Duodenal mucosa (tissue), 2 donors: Measurements from ENCODE around the gene VTN.

Experiments
- H3K27ac ChIP-seq: one replicate; pipeline ENCODE4 v1.7.0; 2013; ENCODE audit warnings: low read depth, low read length
- H3K27me3 ChIP-seq, 2 donors: one replicate each; pipeline ENCODE4 v1.7.0; 2013; ENCODE audit warnings: low read length in 2 of 2, control low read depth in 1 of 2; ENCODE audit not compliant: insufficient read depth in 2 of 2, control insufficient read depth in 1 of 2
- H3K36me3 ChIP-seq, 2 donors: one replicate each; pipeline ENCODE4 v1.7.0; 2013; ENCODE audit warnings: low read length in 2 of 2, control low read depth in 1 of 2; ENCODE audit not compliant: insufficient read depth in 2 of 2, control insufficient read depth in 1 of 2
- H3K4me1 ChIP-seq, 2 donors: one replicate each; pipeline ENCODE4 v1.7.0; 2013; ENCODE audit warnings: low read length in 2 of 2, control low read depth in 1 of 2; ENCODE audit not compliant: insufficient read depth in 2 of 2, control insufficient read depth in 1 of 2
- H3K4me3 ChIP-seq, 2 donors: one replicate each; pipeline ENCODE4 v1.7.0; 2013; ENCODE audit warnings: low read length in 2 of 2, low read depth in 1 of 2
- H3K9ac ChIP-seq, 2 donors: one replicate each; pipeline ENCODE4 v1.7.0; 2013; ENCODE audit warnings: low read length in 2 of 2, low read depth in 1 of 2
- H3K9me3 ChIP-seq, 2 donors: one replicate each; pipeline ENCODE4 v1.7.0; 2013; ENCODE audit warnings: low read length in 2 of 2, control low read depth in 1 of 2; ENCODE audit not compliant: control insufficient read depth in 1 of 2

Gene VTN

GRCh38 chr17:28335959-28336871 is 33.9 kb downstream of the VTN start:
- H3K4me3 ChIP-seq, result peak overlapping the region; percentile 80 to 94
- peak overlapping the region; percentile 93 to 95 for H3K9ac ChIP-seq
- H3K9me3 ChIP-seq, result no peaks in the 10 kb centered on the region
- H3K27me3 ChIP-seq, result no peaks in the 10 kb centered on the region
- peaks cover 12 to 19% of the 10 kb centered on the region in 2 donors for H3K36me3 ChIP-seq
- H3K4me1 ChIP-seq, result peaks cover 35 to 43% of the 10 kb centered on the region in 2 donors
- H3K27ac ChIP-seq, result peak overlapping the region; percentile 85

DNA sequence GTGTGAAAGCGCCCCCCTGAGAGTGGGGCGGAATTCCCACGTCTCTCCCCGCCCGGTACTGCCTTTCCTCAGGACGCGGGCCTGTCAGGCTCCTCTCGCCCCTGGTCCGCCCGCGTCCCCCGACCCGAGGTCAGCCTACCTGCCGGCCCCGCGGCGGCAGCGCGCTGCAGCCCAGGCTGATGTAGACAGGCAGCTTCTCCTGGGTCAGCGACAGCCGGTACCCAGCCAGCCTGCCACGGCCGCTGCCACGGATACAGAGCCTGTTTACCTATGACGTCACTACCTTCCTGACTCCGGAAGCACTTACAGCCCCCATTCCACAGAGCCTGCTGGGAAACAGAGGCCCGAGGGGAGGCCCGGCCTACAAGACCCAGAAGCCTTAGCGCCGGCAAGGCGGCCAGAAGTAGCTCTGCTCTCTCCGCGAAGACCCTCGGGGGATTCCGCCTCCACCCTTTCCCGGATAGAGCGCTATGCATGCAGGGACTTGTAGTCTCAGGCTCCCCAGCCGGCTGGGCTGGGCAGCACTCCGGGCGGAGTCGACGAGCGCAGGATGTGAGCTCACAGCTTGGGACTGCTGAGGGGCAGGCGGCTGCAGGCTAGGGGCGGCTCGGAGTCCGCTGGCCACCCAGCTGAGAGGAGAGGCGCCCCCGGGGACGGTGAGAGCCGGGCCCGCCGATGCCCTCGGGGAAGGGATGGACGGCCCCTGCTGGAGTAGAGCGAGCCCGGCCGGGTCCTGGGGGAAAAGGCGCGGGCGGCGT is 34.7 kb downstream of the VTN start, which contains the start of the genes IFT20 and TNFAIP1:
IFT20 (minus strand) TSS at position 272 of the 758 bp plus-strand sequence. CDS start 3,487 bp downstream, outside the sequence.
TNFAIP1 (plus strand) TSS at position 561 of the 758 bp plus-strand sequence. CDS start 3,761 bp downstream, outside the sequence.
- peaks cover 35 to 43% of the 10 kb centered on the region in 2 donors for H3K4me1 ChIP-seq
- no peaks in the 10 kb centered on the region for H3K9me3 ChIP-seq
- peak within 1 kb of the TSS; percentile 91 to 94 for H3K4me3 ChIP-seq
- H3K27ac ChIP-seq, result peak within 1 kb of the TSS; percentile 85
- peak within 1 kb of the TSS; percentile 93 to 95 for H3K9ac ChIP-seq
- no peaks in the 10 kb centered on the region for H3K27me3 ChIP-seq
- peaks cover 8 to 20% of the 10 kb centered on the region in 2 donors for H3K36me3 ChIP-seq

- Histone ChIP-seq H3K4me3 (peak overlapping the region; percentile 87 to 91), H3K9ac (peak overlapping the region; percentile 79 to 93), H3K36me3 (peaks cover 8 to 17% of the 10 kb centered on the region in 2 donors), H3K27me3 (no peaks in the 10 kb centered on the region), H3K9me3 (no peaks in the 10 kb centered on the region), H3K4me1 (peaks cover 35 to 43% of the 10 kb centered on the region in 2 donors), H3K27ac (peak overlapping the region; percentile 84)
Observed at GRCh38 chr17:28334666-28335200, 35.4 kb downstream of the VTN start.

- H3K27me3 ChIP-seq, result no peaks in the 10 kb centered on the region
- no peaks in the 10 kb centered on the region for H3K9me3 ChIP-seq
- H3K27ac ChIP-seq, result no peak overlapping the region
- H3K4me1 ChIP-seq, result peaks cover 35 to 43% of the 10 kb centered on the region in 2 donors
- peak overlapping the region; percentile 79 to 93 for H3K9ac ChIP-seq
- peak overlapping the region; percentile 87 to 91 for H3K4me3 ChIP-seq
- H3K36me3 ChIP-seq, result peaks cover 11 to 21% of the 10 kb centered on the region in 2 donors
Observed at GRCh38 chr17:28334171-28334570, 35.9 kb downstream of the VTN start.

DNA sequence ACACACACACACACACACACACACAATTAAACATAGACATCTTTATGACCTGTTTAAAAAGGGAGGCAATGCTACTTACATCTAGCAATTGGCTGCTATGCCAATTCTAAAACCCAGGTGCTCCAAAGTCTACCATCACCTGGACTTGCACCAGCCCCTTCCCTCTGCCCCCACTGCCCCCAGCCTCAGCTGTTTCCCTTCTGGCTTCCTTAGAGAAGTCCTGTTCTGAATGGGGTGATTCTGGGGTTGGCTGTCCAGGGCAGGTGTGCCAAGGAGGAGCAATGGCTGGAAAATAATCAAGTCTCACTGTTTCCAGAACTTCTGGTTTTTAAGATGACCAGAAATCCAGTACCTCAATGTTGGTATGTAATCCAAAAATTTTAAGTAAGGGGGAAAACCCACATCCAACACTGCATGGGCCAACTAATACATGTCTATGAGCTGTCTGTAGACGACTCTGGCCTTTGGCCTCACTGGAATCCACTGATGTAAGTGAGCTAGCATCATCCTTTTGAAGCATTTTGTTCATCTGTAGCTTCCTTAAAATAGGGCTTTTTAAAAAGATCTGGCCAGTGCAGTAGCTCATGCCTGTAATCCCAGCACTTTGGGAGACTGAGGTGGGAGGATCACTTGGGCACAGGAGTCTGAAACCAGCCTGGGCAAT is 36.9 kb downstream of the VTN start:
- H3K27me3 ChIP-seq, result no peaks in the 10 kb centered on the region
- no peak overlapping the region for H3K4me3 ChIP-seq
- H3K9ac ChIP-seq, result no peak overlapping the region
- H3K36me3 ChIP-seq, result peaks cover 14 to 31% of the 10 kb centered on the region in 2 donors
- H3K4me1 ChIP-seq, result peaks cover 35 to 43% of the 10 kb centered on the region in 2 donors
- no peaks in the 10 kb centered on the region for H3K9me3 ChIP-seq
- H3K27ac ChIP-seq, result no peak overlapping the region

- Histone ChIP-seq H3K27me3 (no peaks in the 10 kb centered on the region), H3K4me1 (peaks cover 31 to 35% of the 10 kb centered on the region in 2 donors), H3K36me3 (peaks cover 14 to 43% of the 10 kb centered on the region in 2 donors), H3K27ac (no peak overlapping the region), H3K9me3 (no peaks in the 10 kb centered on the region), H3K9ac (no peak overlapping the region), H3K4me3 (no peak overlapping the region)
Observed at GRCh38 chr17:28331891-28332420, 38.2 kb downstream of the VTN start.

GRCh38 chr17:28330671-28331070 is 39.4 kb downstream of the VTN start:
- peaks cover 28 to 34% of the 10 kb centered on the region in 2 donors for H3K4me1 ChIP-seq
- peaks cover 14 to 50% of the 10 kb centered on the region in 2 donors for H3K36me3 ChIP-seq
- H3K27ac ChIP-seq, result no peak overlapping the region
- no peak overlapping the region for H3K9ac ChIP-seq
- no peak overlapping the region for H3K4me3 ChIP-seq
- H3K27me3 ChIP-seq, result no peaks in the 10 kb centered on the region
- no peaks in the 10 kb centered on the region for H3K9me3 ChIP-seq

DNA sequence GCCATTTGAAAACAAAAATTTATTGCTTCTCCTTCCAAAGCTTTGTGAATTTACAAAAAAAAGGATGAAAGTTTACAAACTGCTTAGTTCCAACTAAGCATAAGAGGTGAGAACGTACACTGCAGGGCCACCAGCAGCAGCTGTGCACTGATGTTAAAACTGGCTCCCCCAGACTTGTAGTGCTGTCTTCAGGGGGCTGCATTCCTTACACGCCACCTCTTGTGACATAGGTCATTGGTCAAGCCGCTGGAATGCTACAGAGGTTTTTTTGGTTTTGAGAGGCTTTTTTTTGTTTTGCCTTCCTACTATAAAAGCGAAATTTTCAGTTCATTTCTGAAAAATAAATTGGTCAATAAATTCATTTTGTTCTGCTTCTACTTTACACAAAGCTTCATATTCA is 41.8 kb downstream of the VTN start:
- Histone ChIP-seq H3K27me3 (no peaks in the 10 kb centered on the region), H3K9me3 (no peaks in the 10 kb centered on the region), H3K36me3 (peaks cover 14 to 50% of the 10 kb centered on the region in 2 donors), H3K27ac (no peak overlapping the region), H3K9ac (no peak overlapping the region), H3K4me3 (no peak overlapping the region), H3K4me1 (peaks cover 25 to 38% of the 10 kb centered on the region in 2 donors)

- no peak overlapping the region for H3K27ac ChIP-seq
- H3K4me1 ChIP-seq, result peaks cover 24 to 38% of the 10 kb centered on the region in 2 donors
- no peaks in the 10 kb centered on the region for H3K27me3 ChIP-seq
- no peak overlapping the region for H3K4me3 ChIP-seq
- peaks cover 14 to 50% of the 10 kb centered on the region in 2 donors for H3K36me3 ChIP-seq
- no peaks in the 10 kb centered on the region for H3K9me3 ChIP-seq
- no peak overlapping the region for H3K9ac ChIP-seq
Observed at GRCh38 chr17:28327709-28328108, 42.4 kb downstream of the VTN start.
